Astrocyte of the spinal cord (primary cell): ENCODE data around the gene ACTG1.

Source experiments
- DNase-seq: peaks from one replicate; pipeline ENCODE4 v3.0.0; 2011; ENCODE audit warnings: low read depth, low spot score
- H3K4me3 ChIP-seq: 2 replicates; pipeline ENCODE4 v1.5.1; 2011; ENCODE audit warnings: low read depth, mild to moderate bottlenecking, low read length, moderate library complexity
- in situ Hi-C: cut with HindIII; loops from 2 replicates; pipeline ENCODE4 v1.10.0; 2017; ENCODE audit warnings: low sequenced_read_pairs
- TF ChIP-seq, protein P1 (sequence below): IDR thresholded peaks from 2 replicates; pipeline ENCODE4 v1.5.1; 2012; ENCODE audit warnings: low read depth, mild to moderate bottlenecking, low read length, inconsistent platforms

ACTG1 gene

DNA sequence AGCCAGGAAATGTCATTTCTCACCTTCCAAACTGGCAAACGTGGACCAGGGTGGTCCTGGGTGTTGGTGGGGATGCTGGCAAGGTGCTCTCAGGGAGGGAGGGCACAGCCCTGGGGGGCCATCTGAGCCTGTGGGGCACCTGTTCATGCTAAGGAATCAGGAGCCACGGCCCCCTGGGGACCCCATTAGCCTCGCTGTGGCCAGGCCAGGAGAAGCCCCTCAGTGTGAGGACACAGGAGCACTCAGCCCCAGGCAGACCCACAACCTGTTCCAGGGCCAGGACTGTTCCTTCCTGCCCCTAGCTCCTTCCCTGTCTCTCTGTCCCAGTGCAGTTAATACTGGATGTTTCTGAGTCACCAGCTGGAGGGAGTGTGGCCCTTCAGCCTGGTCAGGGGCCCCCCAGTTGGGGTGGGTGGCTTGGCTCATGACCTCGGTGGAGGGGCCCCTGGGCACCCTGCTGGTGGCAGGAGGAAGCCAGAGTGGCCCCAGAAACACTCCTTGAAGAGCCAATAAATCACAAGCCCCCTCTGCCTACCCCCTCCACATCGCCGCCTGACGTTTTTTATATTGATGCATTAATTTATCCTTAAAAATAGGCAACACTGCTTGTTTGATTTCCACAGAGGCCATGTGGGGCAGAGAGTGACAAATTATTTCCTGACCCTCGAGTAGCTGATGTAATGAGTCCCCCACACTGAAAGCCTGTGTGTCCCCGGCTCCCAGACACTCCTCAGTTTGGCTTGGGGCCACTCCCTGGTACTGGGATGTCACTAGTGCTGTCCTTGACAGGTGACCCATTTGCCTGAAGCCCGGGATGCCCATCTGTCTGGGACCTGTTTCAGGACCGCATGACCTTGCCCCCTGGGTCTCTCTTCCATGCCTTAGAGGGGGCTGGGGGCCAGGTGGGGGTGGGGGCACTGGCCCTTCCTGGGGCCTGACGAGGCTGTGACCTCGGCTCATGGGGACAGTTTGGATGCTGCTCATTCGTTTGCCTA is 22.3 kb downstream of the ACTG1 start:
- in situ Hi-C loops: no loop called here
- TF ChIP-seq, protein P1, sequence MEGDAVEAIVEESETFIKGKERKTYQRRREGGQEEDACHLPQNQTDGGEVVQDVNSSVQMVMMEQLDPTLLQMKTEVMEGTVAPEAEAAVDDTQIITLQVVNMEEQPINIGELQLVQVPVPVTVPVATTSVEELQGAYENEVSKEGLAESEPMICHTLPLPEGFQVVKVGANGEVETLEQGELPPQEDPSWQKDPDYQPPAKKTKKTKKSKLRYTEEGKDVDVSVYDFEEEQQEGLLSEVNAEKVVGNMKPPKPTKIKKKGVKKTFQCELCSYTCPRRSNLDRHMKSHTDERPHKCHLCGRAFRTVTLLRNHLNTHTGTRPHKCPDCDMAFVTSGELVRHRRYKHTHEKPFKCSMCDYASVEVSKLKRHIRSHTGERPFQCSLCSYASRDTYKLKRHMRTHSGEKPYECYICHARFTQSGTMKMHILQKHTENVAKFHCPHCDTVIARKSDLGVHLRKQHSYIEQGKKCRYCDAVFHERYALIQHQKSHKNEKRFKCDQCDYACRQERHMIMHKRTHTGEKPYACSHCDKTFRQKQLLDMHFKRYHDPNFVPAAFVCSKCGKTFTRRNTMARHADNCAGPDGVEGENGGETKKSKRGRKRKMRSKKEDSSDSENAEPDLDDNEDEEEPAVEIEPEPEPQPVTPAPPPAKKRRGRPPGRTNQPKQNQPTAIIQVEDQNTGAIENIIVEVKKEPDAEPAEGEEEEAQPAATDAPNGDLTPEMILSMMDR: no peak
- no peak for DNase-seq
- no peak overlapping the region for H3K4me3 ChIP-seq

DNA sequence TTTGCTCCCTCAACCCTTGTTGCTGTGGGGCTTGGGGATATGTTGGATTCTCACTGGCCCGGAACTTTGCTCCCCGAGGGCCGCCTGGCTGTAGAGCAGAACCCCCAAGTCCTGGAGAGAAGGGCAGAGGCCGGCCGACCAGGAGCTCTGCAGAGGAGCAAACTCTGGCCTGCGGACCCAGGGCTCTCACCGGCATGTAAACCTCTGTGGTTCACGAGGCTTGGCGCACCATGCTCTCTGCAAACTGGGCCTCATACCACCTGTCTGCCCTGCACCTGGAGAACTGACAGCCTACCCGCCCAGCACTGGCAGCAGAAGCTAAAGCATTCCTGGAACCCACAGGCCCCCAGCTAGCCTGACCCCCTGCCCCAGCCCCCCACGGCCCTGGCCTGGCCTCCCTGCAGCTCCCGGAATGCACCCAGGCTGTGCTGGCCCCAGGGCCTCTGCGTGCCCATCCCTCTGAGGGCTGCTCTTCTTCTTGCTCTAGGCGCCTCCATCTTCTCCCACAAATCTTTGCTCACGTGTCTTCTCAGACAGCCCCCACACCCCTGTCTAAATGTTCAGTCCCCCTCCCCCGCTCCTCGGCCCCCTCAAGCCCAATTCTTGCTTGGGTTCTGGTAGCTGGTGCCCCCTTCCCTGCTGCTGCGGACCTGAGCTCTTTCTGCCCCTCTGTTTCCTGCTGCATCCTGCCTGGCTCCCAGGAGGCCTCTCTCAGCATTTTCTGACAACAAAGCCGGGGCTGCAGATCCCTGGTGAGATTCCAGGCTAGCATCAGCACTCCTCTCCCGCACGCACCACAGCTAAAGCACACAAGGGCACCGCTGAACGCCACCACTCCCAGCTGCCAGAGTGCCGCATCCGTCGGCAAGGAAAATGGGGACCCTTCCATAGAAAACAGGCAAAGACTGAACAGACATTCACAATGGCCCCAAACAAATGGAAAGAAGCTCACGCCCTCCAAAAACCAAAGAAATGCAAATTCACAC is 23.3 kb downstream of the ACTG1 start:
- TF ChIP-seq, protein P1: no peak
- no peak for DNase-seq
- no peak overlapping the region for H3K4me3 ChIP-seq
- in situ Hi-C loops: no loop called here

DNA sequence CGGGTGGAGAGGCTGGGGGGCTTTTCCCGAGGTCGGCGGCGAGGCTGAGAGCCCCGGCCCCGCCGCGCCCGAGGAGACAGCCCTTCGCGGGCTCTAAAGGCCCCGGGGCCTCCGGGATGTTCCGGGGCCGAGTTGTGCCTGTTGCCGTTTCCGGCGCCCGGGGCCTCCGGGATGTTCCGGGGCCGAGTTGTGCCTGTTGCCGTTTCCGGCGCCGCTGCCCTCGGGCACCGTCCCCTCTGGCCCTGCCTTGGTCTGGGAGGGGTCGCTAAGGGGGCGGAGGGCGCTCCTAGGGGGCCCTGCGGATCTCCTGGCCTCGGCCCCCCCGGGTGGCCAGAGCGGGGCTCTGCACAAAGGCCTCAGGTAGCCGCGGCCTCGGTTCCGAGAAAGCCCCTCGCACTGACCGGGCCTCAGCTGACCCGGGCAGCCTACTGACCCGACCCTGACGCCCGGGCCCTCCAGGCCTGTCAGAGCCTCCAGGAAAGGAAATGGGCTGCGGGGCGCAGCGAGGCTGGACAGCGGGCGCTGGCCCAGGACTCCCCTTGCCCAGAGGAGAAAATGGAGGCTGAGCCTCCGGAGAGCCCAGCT is 24.2 kb downstream of the ACTG1 start:
- DNase-seq: no peak
- in situ Hi-C loops: no loop called here
- H3K4me3 ChIP-seq: peak overlapping the region; percentile 41
- TF ChIP-seq, protein P1: no peak

DNA sequence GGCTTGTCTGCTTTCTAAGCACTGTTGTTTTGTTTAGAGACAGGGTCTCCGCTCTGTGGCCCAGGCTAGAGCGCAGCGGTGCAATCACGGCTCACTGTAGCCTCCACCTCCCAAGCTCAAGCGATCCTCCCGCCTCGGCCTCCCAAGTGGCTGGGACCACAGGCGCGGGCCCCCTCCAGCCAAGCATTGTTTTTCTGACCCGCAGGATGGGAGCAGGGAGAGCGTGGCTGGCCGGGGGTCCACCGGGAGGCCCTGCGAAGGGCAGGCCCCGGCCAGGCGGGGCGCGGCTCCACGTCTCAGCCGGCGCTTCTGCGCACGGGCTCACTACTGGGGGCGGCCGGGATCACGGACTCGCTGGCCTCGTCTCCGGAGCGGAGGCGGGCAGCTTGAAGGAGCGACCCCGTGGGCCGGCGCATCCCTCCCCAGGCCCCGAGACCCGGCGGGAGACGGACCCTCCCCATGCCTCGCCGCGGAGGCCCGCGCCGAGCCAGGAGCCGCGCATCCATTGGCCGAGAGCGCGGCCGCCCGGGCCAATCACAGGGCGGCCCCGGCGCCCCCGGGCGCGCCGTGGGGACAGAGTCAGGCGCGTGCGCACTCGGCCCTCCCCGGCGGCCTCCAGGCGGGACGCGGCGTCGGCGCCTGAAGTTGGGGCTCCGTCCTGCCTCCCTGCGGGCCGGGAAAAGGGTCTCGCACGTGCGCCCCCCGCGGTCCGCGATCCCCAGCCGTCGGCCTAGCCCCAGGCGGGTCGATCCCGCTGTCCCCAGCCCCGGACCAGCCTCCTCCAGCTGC is 24.9 kb downstream of the ACTG1 start:
- TF ChIP-seq, protein P1: no peak
- in situ Hi-C loops: no loop called here
- H3K4me3 ChIP-seq: peak overlapping the region; percentile 41
- DNase-seq: peak; percentile 57

DNA sequence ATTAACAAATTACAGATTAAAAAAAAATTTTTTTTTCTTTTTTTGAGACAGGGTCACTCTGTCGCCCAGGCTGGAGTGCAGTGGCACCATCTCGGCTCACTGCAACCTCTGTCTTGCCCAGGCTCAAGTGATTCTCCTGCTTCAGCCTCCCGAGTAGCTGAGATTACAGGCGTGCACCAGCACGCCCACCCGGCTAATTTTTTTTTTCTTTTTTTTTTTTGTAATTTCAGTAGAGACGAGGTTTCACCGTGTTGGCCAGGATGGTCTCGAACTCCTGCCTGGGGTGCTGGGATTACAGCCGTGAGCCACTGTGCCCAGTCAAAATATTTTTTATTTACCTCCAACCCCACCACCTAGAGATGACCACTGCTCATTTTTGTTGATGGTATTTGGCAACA is 25.5 kb downstream of the ACTG1 start:
- TF ChIP-seq, protein P1: no peak
- in situ Hi-C loops: no loop called here
- DNase-seq: no peak
- H3K4me3 ChIP-seq: no peak overlapping the region
